HuH-7 (cell line): ENCODE results near the gene NFIB.

Source experiments
- DNase-seq: peaks from one replicate; pipeline ENCODE4 v3.0.0; 2011; ENCODE audit warnings: low spot score

The NFIB gene

DNA sequence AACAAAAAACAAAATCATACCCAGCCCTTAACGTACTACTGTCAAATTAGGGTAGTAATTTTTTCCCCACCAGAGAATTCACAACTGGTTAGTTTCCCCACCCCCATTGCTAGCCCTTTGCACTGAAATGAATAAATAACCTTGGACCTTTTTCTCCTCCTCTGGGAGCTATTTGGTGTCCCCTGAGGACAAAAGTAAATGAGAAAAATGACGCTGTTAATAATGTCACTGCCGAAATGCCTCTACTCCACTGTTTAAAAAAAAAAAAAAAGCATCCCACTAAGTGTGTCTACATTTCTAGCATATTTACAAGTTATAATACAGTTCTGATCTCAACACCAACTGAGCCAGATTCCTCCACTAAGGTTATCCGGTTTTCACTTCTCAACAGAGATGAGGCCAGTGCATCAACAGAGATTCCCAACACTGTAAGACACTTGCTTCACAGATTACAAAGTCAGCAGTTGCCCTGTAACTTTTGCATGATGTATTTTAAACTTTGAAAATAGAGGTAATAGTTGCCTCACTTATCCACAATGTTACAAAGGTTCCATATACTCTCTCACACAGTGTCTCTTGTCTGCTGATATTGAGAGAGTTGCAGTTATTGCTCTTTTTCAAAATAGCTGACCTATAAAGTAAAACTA lies 5.1 kb upstream of the NFIB start:
- DNase-seq = no peak

DNA sequence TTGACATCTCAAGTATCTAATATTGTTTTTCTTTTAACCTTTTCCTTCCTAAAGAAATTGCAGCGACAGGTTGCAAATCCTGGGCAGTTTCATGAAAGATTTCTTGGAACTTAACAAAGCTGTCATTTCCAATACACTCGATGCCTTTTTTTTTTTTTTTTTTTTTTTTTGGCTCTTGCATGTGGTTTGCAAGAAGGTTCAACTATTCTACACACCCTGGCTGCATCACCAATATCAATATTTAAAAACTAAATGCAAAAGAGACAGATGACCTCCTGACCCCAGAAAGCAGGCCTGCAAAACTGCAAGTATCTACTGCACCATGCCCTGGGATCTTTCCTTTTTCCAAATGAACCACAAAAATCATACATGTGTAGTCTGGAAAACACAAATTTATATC lies 4.4 kb upstream of the NFIB start:
- no peak for DNase-seq

GRCh38 chr9:14317667-14318320 lies 3.9 kb upstream of the NFIB start:
- DNase-seq = no peak

DNA sequence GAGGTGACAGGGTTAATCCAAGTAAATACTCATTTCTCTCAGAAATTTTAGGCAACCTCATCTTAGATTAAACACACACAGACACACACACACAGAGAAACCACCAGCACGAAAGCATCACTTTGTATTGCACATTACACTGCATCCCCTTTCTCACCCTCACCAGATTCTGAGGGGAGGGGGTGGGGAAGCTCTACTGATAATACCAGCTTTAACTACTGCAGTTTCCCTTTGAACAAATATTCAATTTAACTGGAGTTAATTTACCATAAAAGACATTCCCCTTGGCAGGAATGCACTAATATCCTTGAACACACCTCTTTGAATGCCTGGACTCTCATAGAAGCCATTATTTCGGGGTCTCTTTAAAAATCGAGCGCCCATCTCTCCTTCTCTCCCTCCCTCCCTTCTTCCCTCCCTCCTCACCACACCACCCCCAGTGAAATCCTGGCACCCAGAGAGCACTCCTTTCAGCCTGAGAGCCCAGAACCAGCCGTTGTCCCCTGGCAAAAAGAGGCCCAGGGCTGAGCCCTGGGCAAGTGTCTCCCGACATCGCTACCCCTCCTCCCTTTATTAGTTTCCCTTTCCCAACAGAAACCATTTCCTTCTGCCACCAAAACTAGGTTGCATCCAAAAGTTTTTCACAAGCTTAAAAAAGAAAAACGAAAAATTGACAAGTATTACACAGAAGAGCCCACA lies 2.8 kb upstream of the NFIB start:
- DNase-seq = no peak

DNA sequence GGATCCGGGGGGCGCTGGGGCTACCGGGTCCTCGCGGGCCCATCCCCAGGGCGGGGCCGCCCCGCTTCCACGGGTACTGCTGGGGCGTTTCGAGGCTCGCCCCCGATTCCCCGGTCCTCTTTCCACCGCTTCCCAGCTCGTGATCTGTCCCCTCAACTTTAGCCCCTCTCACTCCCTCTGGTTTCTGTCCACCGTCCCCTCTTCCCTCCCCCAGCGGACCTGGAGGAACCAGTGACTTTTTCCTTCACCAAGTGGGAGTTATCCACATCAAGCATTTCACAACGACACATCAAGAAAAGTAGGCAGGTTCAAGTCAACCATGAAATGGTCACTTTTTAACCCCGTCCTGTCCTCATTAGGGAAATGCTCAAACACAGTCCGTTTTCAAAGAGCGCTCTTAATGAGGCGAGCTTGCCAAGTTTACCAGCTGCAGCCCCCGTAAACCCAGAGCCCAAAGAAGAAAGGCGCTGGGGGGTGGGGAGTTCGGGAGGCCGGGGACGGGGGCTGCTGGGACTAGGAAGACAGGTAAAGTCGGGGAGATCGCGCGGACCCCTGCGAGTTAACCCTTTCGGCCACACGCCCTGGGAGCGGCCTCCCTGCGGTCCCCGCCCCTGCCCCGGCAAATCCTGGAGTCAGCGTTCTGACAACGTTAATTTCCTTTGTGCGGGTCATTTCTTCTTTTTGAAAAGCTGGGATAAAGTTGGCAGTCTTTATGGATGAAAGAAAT lies 2.1 kb upstream of the NFIB start:
- DNase-seq = no peak

GRCh38 chr9:14314929-14315874 lies 1.3 kb upstream of the NFIB start:
- DNase-seq = peak; percentile 69

GRCh38 chr9:14314424-14314928 lies 535 bp upstream of the NFIB start:
- peak; percentile 66 for DNase-seq

DNA sequence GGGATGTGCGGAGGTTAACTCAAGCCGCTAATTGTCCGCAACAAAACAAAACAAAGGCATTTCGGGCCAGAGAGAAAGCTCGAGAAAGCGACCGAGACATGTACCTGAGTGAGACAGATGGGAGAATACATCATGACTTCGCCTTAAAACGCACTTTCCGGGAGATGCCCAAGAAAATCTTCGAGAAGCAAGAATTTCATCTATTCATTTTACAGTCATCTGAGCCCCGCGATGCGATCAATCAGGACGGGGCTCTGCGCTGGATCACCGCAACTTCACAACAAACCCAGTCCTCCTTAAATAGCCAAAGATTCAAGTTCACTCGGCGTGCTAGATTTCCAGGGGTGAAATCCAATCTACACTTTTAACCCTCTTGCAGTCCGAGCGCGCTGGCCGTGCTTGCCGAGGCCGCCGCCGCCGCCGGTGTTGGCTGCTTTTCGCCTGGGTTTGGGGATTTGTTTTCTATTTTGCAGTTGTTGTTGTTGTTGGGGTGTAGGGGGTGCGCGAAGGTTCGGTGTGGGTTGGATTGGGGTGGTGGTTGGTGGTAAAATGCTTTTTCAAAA lies 482 bp downstream of the NFIB start:
- DNase-seq = no peak

DNA sequence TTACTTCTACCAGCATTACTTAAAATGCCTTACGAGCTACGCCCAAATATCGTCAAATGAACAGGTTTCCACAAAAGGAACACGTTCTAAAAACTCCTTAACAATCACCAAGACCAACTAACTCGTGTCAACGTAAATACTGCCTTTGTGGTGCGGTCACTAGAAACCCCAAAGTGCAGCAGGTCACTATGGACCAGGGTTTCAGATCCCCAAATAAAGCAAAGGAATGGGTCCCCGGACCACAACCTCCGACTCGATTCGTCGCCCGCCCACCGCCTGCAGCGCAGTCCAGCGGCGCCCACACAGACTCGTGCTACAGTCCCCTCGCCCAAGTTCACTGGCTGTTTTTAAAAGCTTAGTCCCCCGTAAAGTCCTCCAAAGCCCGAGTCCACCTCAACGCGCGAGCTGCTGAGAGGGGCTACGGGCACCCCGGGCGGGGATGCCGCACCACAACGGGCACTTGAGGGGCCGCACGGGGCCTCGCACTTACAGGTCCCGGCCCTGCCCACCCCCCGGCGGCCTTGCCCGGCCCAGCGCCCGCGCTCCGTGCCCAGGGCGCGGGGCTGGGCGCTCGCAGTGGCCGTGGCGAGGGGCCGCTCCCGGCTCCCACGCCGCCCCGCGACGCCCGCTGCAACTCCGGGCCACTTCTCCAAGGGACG lies 1.1 kb downstream of the NFIB start:
- no peak for DNase-seq

GRCh38 chr9:14311956-14312685 lies 1.8 kb downstream of the NFIB start:
- DNase-seq = no peak

- no peak for DNase-seq
Measured at GRCh38 chr9:14311171-14311949, 2.6 kb downstream of the NFIB start.

DNA sequence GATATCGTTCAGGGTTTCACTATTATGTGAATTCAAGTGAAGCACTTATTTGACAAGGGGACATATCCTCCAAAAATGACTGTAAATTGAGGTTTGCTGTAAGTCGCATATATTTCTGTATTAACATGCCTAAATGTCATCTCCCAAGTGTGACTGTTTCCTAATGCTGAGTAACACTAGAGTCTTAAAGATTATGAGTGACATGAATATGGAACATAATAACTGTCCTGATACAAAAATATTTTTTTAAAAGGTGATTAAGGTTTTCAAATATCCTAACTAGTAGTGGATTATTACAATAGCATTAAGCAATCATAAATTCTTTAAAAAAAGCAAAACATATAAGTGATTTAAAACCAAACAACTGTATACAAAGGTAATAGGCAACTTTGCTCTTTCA lies 3.6 kb downstream of the NFIB start:
- DNase-seq = no peak

DNA sequence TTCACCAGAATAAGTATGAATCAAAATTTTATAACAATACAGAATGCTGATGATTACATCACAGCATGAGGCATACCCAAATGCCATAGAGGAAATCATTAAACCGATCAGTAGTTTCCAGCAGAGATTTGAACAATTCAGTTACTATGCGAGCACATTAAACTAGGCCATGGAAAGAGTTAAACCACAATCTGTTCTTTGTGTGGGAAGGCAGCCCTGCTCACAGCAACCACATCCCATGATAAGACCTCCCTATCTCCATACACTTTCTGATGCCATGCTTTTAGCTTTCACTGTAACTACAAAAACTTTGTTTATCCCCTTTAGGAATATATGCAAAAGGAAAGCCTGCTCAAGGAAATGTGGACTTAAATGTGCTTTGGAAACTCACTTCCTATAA lies 4.5 kb downstream of the NFIB start:
- no peak for DNase-seq

- DNase-seq = no peak
Measured at GRCh38 chr9:14308853-14309145, 5.1 kb downstream of the NFIB start.

- no peak for DNase-seq
Measured at GRCh38 chr9:14307989-14308852, 5.7 kb downstream of the NFIB start.

- DNase-seq = no peak
Measured at GRCh38 chr9:14306672-14307660, 7.0 kb downstream of the NFIB start.

DNA sequence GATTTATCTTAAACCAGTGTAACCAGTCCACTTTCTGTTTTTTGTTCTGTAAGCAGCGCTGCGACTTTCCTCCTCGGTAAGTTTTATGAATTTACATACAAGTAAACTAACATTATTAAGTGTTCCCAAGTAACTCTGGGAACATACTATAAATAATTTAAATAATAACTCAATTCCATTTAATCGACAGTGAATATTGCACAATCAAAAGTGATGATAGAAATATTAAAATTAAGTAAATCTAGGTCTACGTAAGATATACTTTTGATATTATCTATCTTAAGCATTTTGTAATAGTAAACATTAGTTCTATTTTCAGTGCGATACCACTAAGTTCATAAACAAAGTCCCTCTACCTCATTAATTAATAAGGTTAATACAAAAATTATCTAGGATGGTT lies 7.8 kb downstream of the NFIB start:
- no peak for DNase-seq
